Measurements from ENCODE around the gene ITGA8. TPM values are rescaled to one million over a fixed set of nuclear protein-coding genes. Genes with fewer than 3 reads are reported as not detected.

The ITGA8 gene
- total RNA-seq, 1 donor from 2014 or later, result 23.4 TPM

DNA sequence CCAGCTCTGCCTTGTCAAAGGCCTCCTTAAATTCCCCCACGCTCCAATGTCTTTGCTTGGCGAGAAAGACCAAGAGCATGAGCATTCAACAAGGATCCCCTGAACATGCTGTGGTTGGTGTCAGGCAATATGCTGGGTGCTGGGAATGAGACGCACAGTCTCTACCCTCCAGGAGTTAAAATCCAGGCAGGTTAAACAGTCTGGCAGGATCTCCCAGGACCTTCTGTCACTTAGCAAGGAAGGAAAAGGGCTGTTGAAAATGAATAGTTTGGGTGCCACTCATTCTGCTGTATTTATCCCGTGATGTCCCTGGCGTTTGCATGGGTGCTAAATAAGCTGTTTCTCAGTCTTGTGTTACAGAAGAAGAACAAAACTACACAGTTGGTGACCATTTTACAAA is 21.9 kb upstream of the ITGA8 start:
- no peak overlapping the region for H3K4me3 ChIP-seq
- no peaks in the 10 kb centered on the region for H3K9me3 ChIP-seq
- intact Hi-C loops (cut with DNase I), result no loop called here
- no peak for DNase-seq
- H3K27ac ChIP-seq, result no peak overlapping the region
- H3K4me1 ChIP-seq, result no peaks in the 10 kb centered on the region
- no peaks in the 10 kb centered on the region for H3K27me3 ChIP-seq (ENCODE audit: low read depth)
- TF ChIP-seq, protein P1, sequence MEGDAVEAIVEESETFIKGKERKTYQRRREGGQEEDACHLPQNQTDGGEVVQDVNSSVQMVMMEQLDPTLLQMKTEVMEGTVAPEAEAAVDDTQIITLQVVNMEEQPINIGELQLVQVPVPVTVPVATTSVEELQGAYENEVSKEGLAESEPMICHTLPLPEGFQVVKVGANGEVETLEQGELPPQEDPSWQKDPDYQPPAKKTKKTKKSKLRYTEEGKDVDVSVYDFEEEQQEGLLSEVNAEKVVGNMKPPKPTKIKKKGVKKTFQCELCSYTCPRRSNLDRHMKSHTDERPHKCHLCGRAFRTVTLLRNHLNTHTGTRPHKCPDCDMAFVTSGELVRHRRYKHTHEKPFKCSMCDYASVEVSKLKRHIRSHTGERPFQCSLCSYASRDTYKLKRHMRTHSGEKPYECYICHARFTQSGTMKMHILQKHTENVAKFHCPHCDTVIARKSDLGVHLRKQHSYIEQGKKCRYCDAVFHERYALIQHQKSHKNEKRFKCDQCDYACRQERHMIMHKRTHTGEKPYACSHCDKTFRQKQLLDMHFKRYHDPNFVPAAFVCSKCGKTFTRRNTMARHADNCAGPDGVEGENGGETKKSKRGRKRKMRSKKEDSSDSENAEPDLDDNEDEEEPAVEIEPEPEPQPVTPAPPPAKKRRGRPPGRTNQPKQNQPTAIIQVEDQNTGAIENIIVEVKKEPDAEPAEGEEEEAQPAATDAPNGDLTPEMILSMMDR (IDR thresholded peaks at IDR 0.05), result no peak
- H3K36me3 ChIP-seq, result no peaks in the 10 kb centered on the region
- no peak for ATAC-seq

DNA sequence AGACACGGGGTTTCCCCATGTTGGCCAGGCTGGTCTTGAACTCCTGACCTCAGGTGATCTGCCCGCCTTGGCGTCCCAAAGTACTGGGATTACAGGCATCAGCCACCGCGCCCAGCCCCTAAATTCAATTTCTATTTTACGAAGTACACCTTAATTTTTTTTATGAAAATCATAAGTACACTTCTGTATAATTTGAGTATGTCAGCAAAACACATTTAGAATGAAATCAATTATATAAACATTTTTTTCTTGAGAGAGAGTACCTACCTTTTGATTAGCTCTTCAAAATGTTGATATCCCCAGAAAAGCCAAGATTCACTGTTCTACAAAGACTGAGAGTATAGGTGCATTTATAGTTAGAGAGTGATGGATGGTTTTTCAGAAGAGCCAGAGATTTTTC is 20.5 kb upstream of the ITGA8 start:
- no peaks in the 10 kb centered on the region for H3K36me3 ChIP-seq
- H3K27me3 ChIP-seq (ENCODE audit: low read depth), result no peaks in the 10 kb centered on the region
- peaks cover 12% of the 10 kb centered on the region for H3K4me1 ChIP-seq
- H3K27ac ChIP-seq, result no peak overlapping the region
- ATAC-seq (no peak), DNase-seq (no peak)
- no peaks in the 10 kb centered on the region for H3K9me3 ChIP-seq
- TF ChIP-seq, protein P1 (IDR thresholded peaks at IDR 0.05), result no peak
- intact Hi-C loops (cut with DNase I), result no loop called here
- H3K4me3 ChIP-seq, result no peak overlapping the region

DNA sequence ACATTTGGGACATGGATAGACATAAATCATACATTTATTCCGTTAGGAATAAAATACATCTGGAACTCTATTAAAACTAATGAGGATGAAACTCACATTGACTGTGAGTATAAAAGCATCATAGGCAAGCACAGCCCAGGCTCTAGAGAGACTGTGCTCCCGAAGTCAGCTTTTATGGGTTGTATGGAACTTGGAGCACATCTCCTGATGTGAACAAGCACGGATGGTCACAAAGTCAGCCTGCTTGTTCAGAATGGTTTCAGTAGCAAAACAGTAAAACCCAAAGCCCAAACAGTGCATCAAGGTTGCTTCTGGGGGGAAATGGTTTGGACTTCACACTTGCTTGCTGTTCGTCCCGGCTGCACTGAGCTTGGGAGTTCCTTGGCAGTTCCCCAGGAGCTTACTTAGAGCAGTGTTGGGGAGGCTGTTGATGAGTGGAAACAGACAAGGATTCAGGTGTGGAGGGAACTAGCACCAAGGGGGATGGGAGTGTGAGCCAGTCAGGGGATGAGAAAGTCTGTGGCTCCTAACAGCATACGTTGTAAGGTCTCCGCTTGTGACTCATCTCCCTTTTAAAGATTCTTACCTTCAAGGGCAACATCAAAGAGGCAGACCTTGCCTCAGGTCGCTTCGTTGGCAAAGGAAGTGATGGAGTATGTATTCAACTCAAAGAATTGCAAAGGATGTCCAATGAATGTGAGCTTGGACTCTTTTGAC is 19.7 kb upstream of the ITGA8 start:
- no peak for DNase-seq
- TF ChIP-seq, protein P1 (IDR thresholded peaks at IDR 0.05), result no peak
- Histone ChIP-seq H3K4me1 (peaks cover 15% of the 10 kb centered on the region), H3K36me3 (no peaks in the 10 kb centered on the region), H3K4me3 (no peak overlapping the region), H3K9me3 (no peaks in the 10 kb centered on the region), H3K27ac (peak overlapping the region; percentile 68), H3K27me3 (ENCODE audit: low read depth) (no peaks in the 10 kb centered on the region)
- intact Hi-C loops (cut with DNase I), result no loop called here
- no peak for ATAC-seq

DNA sequence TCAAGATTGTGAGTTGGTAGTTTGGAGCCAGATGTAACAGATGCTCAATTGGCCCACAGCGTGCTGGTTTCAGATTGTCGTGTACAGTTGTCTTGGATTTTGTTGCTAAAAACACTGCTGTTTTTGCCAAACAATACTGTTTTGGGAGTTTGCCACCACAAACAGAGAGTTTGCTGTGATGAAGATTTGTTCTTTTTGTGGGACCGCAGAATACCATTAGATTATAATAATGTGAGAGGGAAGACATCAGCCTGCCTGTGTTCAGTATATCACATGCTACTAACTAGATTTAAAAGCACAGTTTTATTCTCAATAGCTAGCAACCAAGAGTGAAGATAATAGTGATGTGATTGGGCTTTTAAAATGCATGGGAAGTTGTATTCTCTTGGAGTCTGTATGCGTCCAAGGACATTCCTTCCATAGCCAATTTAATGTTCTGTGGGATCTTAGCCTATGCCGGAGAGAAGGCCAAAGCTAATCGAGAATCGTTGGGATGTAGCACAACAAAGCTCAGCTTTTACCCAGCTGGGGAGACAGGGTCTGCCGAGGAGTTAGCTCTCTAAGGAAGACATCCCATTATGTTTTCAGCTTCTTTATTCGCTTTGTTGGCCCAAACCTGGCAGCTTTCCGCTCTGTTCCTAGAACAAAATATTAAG is 18.7 kb upstream of the ITGA8 start:
- TF ChIP-seq, protein P1 (IDR thresholded peaks at IDR 0.05), result no peak
- H3K36me3 ChIP-seq, result no peaks in the 10 kb centered on the region
- H3K27me3 ChIP-seq (ENCODE audit: low read depth), result no peaks in the 10 kb centered on the region
- H3K4me3 ChIP-seq, result no peak overlapping the region
- intact Hi-C loops (cut with DNase I), result no loop called here
- no peaks in the 10 kb centered on the region for H3K9me3 ChIP-seq
- peak; percentile 67 to 77 for ATAC-seq
- DNase-seq, result no peak
- H3K27ac ChIP-seq, result peak overlapping the region; percentile 68
- H3K4me1 ChIP-seq, result peaks cover 15% of the 10 kb centered on the region

DNA sequence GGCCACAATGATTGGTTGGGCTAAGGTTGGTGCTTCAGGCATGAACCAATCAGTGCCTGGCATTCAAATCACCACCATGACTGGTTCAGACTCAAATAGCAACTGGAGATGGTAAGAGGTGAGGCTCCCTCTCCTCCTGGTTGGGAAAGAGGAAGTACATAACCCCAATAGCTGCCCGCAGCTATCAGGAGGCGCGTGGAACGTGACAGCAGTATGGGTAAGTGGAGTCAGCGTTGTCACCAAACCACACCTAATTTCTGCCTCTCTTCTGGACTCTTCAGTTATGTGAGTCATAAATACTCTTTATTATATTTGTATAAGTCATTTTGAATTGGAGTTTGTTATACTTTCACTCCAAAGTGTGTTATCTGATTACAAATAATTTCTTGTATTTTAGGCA is 17.9 kb upstream of the ITGA8 start:
- Histone ChIP-seq H3K4me1 (peaks cover 15% of the 10 kb centered on the region), H3K27ac (peak overlapping the region; percentile 63), H3K36me3 (no peaks in the 10 kb centered on the region), H3K4me3 (no peak overlapping the region), H3K9me3 (no peaks in the 10 kb centered on the region), H3K27me3 (ENCODE audit: low read depth) (no peaks in the 10 kb centered on the region)
- peak; percentile 29 to 55 for ATAC-seq
- TF ChIP-seq, protein P1 (IDR thresholded peaks at IDR 0.05), result no peak
- no peak for DNase-seq
- intact Hi-C loops (cut with DNase I), result no loop called here

Data from lower lobe of right lung (tissue), 2 donors.